ENCODE results near the gene UNC13C.
"Not testable (repeated sequence)": the region's sequence is repeated elsewhere in the genome, so short reads cannot be mapped to it uniquely, and the experiment has no call there.

The UNC13C gene

GRCh38 chr15:54307926-54308325 is 329.7 kb downstream of the UNC13C start:
- DNase-seq: no peak

GRCh38 chr15:54312528-54312927 is 334.3 kb downstream of the UNC13C start:
- no peak for DNase-seq

DNA sequence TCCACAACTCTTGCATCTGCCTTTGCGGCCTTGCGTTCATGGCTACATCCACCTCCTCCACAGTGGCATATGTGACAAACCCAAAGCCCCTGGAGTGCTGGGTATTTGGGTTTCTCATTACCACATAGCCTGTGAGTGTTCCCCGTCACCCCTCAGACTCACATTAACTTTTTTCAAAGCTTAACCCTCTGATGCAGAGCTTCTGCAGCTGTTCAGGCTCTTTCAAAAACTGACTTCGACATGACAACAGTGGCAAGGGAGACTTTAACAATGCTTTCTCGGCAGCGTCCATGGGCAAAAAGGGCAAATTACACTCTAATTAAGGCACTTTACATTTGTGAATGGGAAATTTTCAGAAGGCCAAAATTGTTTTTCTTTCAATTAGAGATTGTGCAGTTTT is 343.2 kb downstream of the UNC13C start:
- DNase-seq: no peak

- no peak for DNase-seq
Observed at GRCh38 chr15:54322341-54322740, 344.1 kb downstream of the UNC13C start.

DNA sequence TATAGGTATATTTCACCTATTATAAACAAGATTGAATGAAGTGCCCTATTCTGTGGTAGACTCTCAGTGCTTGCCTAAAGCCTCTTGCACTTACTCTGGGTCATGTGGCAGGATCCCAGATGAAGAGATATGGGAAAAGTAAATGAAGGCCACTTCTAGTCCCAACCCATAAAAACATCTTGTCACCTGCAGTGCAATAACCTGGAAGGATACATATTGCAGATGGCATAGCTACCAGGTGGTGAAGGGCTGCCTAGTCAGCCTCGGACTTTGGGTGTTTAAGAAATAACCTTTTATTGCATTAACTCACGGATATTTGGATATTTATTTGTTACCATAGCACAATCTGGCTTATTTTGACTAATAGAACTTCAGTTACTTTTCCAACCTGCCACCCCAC is 367.1 kb downstream of the UNC13C start:
- no peak for DNase-seq

DNA sequence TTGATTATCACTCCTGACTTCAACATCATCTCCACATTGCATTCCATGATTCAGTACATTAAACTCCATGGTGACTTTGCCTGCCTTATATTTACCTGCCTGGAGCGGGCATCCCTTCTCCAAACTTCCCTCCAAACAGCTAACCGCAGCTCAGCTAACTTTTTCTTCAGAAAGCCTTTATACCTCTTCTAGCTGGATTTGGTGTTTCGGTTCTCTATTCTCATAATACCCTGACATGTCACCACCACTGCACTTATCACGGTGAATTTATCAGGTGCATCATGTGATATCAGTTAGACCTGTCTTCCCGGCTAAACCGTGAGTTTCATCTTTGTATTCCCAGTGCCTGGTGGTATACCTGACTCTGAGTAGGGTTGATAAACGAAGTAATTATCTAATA is 367.6 kb downstream of the UNC13C start:
- DNase-seq: no peak

DNA sequence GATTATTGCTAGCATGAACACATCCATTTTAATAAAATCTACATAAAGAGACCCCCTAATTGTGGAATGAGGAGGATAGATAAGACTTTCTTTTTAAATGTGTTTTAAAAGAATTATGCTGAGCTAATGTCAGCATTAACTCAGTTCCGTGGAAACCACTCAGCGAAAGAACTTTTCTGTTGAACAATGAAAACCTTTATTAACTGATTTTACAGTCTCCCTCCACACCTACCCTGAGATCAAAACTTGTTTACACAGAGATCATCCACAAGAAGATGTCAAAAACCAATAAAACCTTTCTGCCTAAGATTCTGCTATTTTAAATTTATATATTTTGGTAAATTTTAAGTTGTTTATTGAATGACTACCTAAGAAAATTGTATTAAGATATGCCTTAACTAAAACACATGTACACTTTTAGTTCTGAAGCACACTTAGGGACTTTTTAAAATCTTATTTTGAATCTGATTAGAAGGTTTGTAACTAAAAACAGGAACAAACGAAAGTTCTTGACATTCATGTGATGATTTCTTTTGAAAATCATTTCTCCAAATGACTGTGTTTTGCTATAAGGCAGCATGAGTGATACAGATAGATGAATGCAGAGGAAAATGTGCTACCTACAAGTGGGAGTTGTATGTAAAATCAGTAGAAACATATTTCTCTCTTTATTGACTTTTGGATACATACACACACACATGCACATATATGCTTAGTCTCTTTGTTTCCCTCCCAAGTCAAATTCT is 369.0 kb downstream of the UNC13C start:
- no peak for DNase-seq

DNA sequence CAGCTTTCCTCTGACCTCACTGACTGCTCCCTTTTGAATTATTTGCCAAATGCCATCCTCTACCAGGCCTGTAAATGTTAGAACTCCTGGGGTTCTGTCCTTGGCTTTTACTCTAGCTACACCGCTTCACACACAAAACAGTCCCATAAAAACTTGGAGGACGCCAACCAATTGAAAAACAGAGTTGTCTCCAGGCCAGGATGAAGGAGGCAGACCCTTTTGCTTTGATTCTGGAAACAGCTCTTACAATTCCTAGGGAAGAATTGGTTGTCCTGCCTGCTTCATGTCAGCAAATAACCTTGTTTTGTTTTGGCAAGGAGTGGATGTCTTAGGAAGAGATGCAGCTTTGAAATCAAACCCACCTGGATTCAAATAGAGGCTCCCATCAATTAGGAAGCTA is 375.5 kb downstream of the UNC13C start:
- no peak for DNase-seq

- DNase-seq: no peak
Observed at GRCh38 chr15:54354341-54354740, 376.1 kb downstream of the UNC13C start.

DNA sequence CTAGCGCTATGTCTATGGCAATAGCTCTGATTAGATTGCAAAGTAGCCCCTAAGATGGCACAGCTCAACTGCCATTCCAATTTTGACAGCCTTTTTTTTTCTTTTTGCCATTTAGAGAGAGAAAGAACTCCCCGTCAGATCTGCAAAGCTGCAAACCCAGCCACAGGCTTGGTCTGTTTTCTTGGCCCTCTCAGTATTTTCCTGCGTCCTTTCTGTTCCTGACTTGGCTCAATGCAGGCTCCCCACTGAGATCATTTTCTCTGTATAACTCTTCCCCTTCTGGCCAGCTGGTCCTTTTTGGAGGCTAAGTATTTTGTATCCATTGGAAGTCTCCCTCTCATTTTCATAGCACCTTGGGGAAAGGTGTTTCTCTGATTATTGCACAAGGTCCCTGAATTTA is 386.7 kb downstream of the UNC13C start:
- no peak for DNase-seq

DNA sequence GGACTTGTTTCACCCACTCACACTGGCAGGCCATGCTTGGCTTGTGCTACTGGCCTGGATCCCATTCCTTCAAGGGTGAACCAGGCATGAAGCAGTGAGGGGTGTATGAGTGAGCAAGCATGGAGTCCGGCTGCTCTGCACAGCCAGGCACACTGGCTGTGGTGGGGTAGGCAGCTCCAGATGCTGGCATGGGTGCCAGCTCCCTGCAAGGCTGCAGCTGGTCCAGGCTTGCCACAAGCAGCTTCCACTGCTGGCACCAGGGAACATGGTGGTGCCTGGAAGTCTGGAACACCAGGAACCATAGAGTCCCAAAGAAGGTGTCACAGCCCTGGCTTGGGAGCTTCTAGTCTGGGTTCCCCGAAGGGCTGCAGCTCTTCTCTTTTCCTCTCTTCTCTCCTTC is 395.1 kb downstream of the UNC13C start:
- DNase-seq: no peak

DNA sequence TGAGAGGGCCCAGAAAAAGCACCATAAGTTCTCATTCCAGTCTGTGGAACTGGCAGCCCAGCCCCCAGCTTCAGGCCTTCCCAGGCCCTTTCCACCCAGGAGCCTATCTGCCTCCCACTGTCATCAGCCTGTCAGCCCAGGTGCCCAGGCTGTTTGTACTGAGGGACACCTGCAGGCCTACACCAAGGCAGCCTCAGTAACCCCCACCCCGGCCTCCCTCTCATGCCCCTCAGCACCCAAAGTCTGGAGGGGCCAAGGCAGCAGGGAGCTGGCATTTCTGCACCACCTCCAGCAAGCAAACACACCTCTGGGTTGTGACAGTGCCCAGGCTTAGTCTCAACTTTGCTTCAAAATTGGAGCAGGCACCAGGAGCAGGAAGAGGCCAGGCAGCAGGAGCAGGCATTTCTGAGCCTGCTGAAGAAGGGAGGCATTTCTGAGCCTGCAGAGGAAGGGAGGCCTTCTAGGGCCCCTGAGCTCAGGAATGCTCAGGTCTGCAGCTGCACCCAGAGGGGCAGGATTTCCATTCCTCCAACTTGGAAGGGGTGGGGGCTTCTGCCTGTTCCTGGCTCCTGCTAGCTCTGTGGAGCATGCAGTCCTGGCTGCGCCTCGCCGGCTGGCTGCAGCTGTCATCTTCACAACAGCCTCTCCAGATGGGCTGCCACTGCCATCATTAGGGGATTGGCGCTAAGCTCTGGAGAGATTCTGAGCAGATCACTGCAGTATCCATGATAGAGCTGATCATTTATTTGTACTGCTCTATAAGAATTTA is 396.1 kb downstream of the UNC13C start:
- no peak for DNase-seq

DNA sequence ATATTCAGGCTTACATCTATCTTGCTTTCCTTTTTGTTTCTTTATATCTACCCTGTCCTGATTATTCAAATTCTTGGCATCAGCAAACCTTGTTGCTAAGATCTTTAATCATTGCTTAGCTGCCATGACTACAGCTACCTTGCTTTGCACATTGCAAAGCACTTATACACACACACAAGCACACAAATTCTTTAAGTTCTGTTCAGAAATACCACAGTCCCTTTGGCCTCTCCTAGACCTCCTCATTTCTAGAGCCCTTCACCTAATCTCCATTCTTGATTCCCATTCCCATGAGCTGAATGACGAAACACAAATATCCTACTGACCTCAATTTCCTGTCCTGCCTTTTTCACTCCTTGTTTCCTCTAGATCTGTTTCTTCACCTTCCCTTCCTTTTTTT is 409.6 kb downstream of the UNC13C start:
- DNase-seq: no peak

GRCh38 chr15:54388746-54389145 is 410.5 kb downstream of the UNC13C start:
- DNase-seq: no peak

- DNase-seq: no peak
Observed at GRCh38 chr15:54410481-54410880, 432.2 kb downstream of the UNC13C start.

- no peak for DNase-seq
Observed at GRCh38 chr15:54424171-54424570, 445.9 kb downstream of the UNC13C start.

GRCh38 chr15:54428596-54428995 is 450.4 kb downstream of the UNC13C start:
- no peak for DNase-seq

DNA sequence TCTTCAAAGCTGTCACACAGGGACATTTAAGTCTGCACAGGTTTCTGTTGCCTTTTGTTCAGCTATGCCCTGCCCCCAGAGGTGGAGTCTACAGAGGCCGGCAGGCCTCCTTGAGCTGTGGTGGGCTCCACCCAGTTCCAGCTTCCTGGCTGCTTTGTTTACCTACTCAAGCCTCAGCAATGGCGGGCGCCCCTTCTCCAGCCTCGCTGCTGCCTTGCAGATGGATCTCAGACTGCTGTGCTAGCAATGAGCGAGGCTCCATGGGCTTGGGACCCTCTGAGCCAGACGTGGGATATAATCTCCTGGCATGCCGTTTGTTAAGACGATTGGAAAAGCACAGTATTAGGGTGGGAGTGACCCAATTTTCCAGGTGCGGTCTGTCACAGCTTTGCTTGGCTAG is 472.0 kb downstream of the UNC13C start:
- not testable (repeated sequence) for DNase-seq

GRCh38 chr15:54456413-54456812 is 478.2 kb downstream of the UNC13C start:
- no peak for DNase-seq

DNA sequence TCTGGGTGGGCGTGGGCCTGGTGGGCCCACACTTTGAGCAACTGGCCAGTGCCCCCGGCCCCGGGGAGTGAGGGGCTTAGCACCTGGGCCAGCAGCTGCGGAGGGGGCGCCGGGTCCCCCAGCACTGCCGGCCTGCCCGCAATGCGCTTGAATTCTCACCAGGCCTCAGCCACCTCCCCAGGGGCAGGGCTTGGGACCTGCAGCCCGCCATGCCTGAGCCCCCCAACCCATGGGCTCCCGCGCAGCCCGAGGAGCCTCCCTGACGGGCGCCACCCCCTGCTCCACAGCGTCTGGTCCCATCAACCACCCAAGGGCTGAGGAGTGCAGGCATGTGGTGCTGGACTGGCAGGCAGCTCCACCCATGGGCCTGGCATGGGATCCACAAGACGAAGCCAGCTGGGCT is 484.3 kb downstream of the UNC13C start:
- DNase-seq: no peak

- DNase-seq: no peak
Observed at GRCh38 chr15:54481819-54482218, 503.6 kb downstream of the UNC13C start.

DNA sequence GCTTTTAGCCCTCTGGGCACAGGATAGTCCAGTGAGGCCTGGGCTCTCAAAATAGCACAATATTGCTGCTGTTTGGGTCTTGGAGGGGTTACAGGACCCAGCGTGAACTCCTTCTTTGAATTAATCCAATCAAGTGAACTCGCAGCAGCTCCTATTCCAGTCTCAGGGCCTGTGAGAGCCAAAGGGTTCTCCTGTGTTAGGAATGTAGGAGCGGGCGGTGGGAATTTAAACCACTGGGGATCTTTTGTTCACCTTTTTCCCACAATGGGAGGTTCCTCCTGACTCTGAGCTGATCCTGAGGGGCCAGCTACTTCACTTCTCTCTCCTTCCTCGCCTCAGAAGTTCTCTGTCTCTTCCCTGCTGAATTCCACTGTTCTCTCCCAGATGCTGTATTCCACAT is 504.0 kb downstream of the UNC13C start:
- no peak for DNase-seq

DNA sequence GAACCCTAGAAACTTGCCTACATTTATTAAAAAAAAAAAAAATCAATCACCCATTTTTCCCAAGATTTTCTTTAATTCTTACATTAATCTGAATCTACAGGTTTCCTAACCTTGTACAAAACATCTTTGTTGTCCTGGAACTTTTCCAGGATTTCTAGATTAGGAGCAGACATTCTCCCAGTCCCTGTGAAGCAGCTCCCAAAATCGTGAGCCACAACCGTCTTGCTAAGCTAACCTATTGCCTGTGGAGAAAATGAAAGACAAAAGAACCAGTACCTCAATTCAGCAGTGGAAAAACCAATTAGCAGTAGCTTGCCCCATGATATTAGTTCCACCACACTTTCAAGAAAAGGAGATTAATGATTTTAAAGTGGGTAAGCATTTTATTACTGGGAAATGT is 522.1 kb downstream of the UNC13C start:
- DNase-seq: no peak

DNA sequence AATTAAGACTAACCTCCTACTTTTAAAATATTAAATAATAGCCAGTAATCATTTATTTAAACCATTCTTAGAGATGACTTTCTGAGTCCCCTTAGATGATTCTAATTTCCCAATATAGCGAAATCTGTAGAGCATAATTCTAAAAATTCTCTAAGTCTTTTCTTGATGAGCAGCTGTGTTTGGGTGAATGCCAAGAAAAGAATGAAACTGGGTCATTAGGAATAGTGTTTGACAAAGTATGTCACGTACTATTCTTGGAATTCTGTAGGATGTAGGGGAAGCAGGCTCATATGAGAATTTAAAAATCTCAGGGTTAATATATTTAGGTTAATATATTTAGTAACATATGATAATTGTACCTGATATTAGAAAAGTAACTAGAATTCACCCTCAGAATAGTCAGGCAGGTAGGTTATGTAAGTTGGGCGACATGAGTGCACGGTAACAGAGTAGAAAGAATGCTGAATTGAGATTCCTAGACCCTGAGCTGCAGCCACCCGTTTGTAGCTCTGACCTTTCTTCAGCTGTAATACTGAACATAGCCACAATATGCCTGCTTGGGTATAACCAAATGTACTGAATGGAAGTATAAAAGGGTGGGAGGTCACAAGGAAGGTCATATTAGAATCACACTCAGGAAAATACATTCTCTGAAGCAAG is 524.3 kb downstream of the UNC13C start:
- DNase-seq: no peak
